ENCODE results near the gene LHCGR.

GRCh38 chr2:48753228-48753627 lies 2.3 kb downstream of the LHCGR start:
- TF ChIP-seq POLR2A (IDR thresholded peaks at IDR 0.05): no peak
- no peak for TF ChIP-seq CTCF (IDR thresholded peaks at IDR 0.05)
- TF ChIP-seq EP300 (IDR thresholded peaks at IDR 0.05): no peak
- TF ChIP-seq POLR2AphosphoS5 (IDR thresholded peaks at IDR 0.05): no peak

Data from stomach (tissue), 4 donors.